Trophoblast cell (in vitro differentiated cells and primary cell): ENCODE measurements around the gene UBA3.

Source experiments
- DNase-seq, 2 donors: peaks; one replicate each; pipeline ENCODE4 v3.0.0-alpha.2; 2016
- H2AFZ ChIP-seq: 2 replicates; pipeline ENCODE4 v1.6.1; 2013; ENCODE audit warnings: low read length, moderate library complexity, mild to moderate bottlenecking; ENCODE audit not compliant: insufficient read depth, poor library complexity
- H2AK5ac ChIP-seq: 2 replicates; pipeline ENCODE4 v1.6.1; 2013; ENCODE audit warnings: mild to moderate bottlenecking, low read length
- H2BK120ac ChIP-seq: 2 replicates; pipeline ENCODE4 v1.6.1; 2013; ENCODE audit warnings: low read length, mild to moderate bottlenecking, moderate library complexity; ENCODE audit not compliant: insufficient read depth, poor library complexity
- H2BK12ac ChIP-seq: 2 replicates; pipeline ENCODE4 v1.6.1; 2013; ENCODE audit warnings: mild to moderate bottlenecking, low read length, moderate library complexity
- H2BK5ac ChIP-seq: 2 replicates; pipeline ENCODE4 v1.6.1; 2013; ENCODE audit warnings: low read length, low read depth, moderate library complexity, mild to moderate bottlenecking; ENCODE audit not compliant: poor library complexity
- H3K14ac ChIP-seq: 2 replicates; pipeline ENCODE4 v1.6.1; 2013; ENCODE audit warnings: mild to moderate bottlenecking, low read length
- H3K18ac ChIP-seq: 2 replicates; pipeline ENCODE4 v1.6.1; 2013; ENCODE audit warnings: mild to moderate bottlenecking, low read length
- H3K23ac ChIP-seq: 2 replicates; pipeline ENCODE4 v1.6.1; 2013; ENCODE audit warnings: low read length
- H3K27ac ChIP-seq: 2 replicates; pipeline ENCODE4 v1.5.1; 2013; ENCODE audit warnings: low read depth, mild to moderate bottlenecking, inconsistent platforms, low read length, moderate library complexity
- H3K27me3 ChIP-seq: 2 replicates; pipeline ENCODE4 v1.6.1; 2013; ENCODE audit warnings: inconsistent platforms, mild to moderate bottlenecking, low read length, moderate library complexity; ENCODE audit not compliant: insufficient read depth
- H3K36me3 ChIP-seq, 2 experiments: 1 replicate in 1 of 2; 2 replicates in 1 of 2; pipeline ENCODE4 v1.6.1; 2013; ENCODE audit warnings: low read length in 2 of 2, mild to moderate bottlenecking in 2 of 2, moderate library complexity in 1 of 2; ENCODE audit not compliant: insufficient read depth in 2 of 2, control insufficient read depth in 1 of 2
- H3K4ac ChIP-seq: 2 replicates; pipeline ENCODE4 v1.6.1; 2013; ENCODE audit warnings: low read depth, mild to moderate bottlenecking, low read length, moderate library complexity
- H3K4me1 ChIP-seq, 2 experiments: 1 replicate in 1 of 2; 2 replicates in 1 of 2; pipeline ENCODE4 v1.6.1; 2013; ENCODE audit warnings: low read length in 2 of 2, mild to moderate bottlenecking in 2 of 2, moderate library complexity in 1 of 2; ENCODE audit not compliant: insufficient read depth in 2 of 2, control insufficient read depth in 1 of 2
- H3K4me2 ChIP-seq: 2 replicates; pipeline ENCODE4 v1.6.1; 2013; ENCODE audit warnings: inconsistent platforms, mild to moderate bottlenecking, low read length, moderate library complexity
- H3K4me3 ChIP-seq: 2 replicates; pipeline ENCODE4 v1.5.1; 2013; ENCODE audit warnings: mild to moderate bottlenecking, low read depth, low read length, inconsistent platforms
- H3K79me1 ChIP-seq: one replicate; pipeline ENCODE4 v1.6.1; 2013; ENCODE audit warnings: low read length
- H3K79me2 ChIP-seq: 2 replicates; pipeline ENCODE4 v1.6.1; 2013; ENCODE audit warnings: low read length, mild to moderate bottlenecking; ENCODE audit not compliant: control insufficient read depth, insufficient read depth, poor library complexity
- H3K9ac ChIP-seq: 2 replicates; pipeline ENCODE4 v1.6.1; 2013; ENCODE audit warnings: mild to moderate bottlenecking, low read length
- H3K9me3 ChIP-seq: 2 replicates; pipeline ENCODE4 v1.6.1; 2013; ENCODE audit warnings: low read depth, mild to moderate bottlenecking, control low read depth, inconsistent platforms, low read length; ENCODE audit not compliant: insufficient read depth
- H4K12ac ChIP-seq: 2 replicates; pipeline ENCODE4 v1.6.1; 2013; ENCODE audit warnings: low read depth, mild to moderate bottlenecking, low read length, moderate library complexity
- H4K8ac ChIP-seq: 2 replicates; pipeline ENCODE4 v1.6.1; 2013; ENCODE audit warnings: low read depth, mild to moderate bottlenecking, low read length, moderate library complexity
- H4K91ac ChIP-seq: one replicate; pipeline ENCODE4 v1.6.1; 2013; ENCODE audit warnings: low read depth, mild to moderate bottlenecking, low read length, moderate library complexity
- WGBS: extraction: QIAGEN DNeasy Blood & Tissue Kit; methylation state at CpG from one replicate; pipeline ENCODE4 v1.1.7; 2013; ENCODE audit warnings: missing lambda C conversion rate; ENCODE audit not compliant: insufficient read length, insufficient coverage; ENCODE audit errors: extremely low coverage; 5-methylcytosine and 5-hydroxymethylcytosine counted together

UBA3 gene

DNA sequence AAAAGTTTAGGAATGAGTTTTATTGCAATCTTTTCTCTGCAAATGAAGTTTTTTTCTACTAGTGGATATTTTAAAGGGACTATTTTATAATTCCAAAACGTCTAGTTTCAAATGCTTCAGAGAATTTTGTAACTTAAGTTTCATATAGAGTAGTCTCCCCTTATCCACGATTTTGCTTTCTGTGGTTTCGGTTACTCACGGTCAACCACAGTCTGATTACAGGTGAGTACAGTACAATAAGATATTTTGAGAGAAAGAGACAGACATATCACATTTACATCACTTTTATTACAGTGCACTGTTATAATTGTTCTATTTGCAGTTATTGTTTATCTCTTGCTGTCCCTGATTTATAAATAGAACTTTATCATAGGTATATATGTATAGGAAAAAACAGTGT is 59.3 kb downstream of the UBA3 start:
- H3K4ac ChIP-seq, result no peak overlapping the region
- no peak overlapping the region for H3K14ac ChIP-seq
- no peaks in the 10 kb centered on the region for H3K79me1 ChIP-seq
- no peaks in the 10 kb centered on the region for H3K9me3 ChIP-seq
- no peak overlapping the region for H2BK5ac ChIP-seq
- no peak overlapping the region for H4K91ac ChIP-seq
- H3K9ac ChIP-seq, result no peak overlapping the region
- no peak overlapping the region for H3K4me2 ChIP-seq
- WGBS, result no CpG with 5 or more reads among the region's 4 CpGs
- H2BK12ac ChIP-seq, result no peak overlapping the region
- H3K36me3 ChIP-seq, result peaks cover 8 to 10% of the 10 kb centered on the region in 2 experiments
- H2BK120ac ChIP-seq, result no peak overlapping the region
- no peak overlapping the region for H4K12ac ChIP-seq
- H3K4me1 ChIP-seq, result no peaks in the 10 kb centered on the region
- H4K8ac ChIP-seq, result no peak overlapping the region
- H3K18ac ChIP-seq, result no peak overlapping the region
- no peak overlapping the region for H3K27ac ChIP-seq
- DNase-seq, result no peak
- no peak overlapping the region for H3K4me3 ChIP-seq
- H3K23ac ChIP-seq, result no peak overlapping the region
- no peaks in the 10 kb centered on the region for H3K27me3 ChIP-seq
- H2AFZ ChIP-seq, result no peak overlapping the region
- H2AK5ac ChIP-seq, result no peak overlapping the region
- H3K79me2 ChIP-seq, result no peaks in the 10 kb centered on the region

DNA sequence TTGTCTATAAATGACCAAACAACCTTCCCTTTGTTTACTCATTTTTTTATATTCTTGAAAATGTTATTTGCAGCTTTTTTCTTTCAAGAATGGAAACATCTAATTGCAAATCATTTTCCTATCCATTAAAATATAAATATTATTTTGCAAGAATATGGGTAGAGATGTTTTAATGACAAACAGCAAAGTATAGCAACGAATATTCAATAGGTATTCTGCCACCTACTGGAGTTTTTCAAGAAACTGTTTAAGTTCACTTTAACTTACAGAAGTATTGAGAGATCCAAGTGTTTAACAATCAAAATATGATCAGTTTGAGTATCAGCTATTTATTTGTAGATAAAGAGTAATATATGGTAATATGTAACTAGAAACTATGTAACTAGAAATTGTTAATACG is 59.7 kb downstream of the UBA3 start:
- no peak for DNase-seq
- H2BK120ac ChIP-seq, result no peak overlapping the region
- no peak overlapping the region for H2AK5ac ChIP-seq
- no peak overlapping the region for H2BK12ac ChIP-seq
- H3K4me1 ChIP-seq, result no peaks in the 10 kb centered on the region
- no peak overlapping the region for H2AFZ ChIP-seq
- H4K12ac ChIP-seq, result no peak overlapping the region
- H3K4ac ChIP-seq, result no peak overlapping the region
- no peaks in the 10 kb centered on the region for H3K9me3 ChIP-seq
- 100% methylated on average over 1 of the region's 2 CpGs for WGBS
- H3K14ac ChIP-seq, result no peak overlapping the region
- no peak overlapping the region for H2BK5ac ChIP-seq
- H3K4me2 ChIP-seq, result no peak overlapping the region
- no peaks in the 10 kb centered on the region for H3K79me1 ChIP-seq
- no peak overlapping the region for H3K18ac ChIP-seq
- H4K8ac ChIP-seq, result no peak overlapping the region
- H3K27me3 ChIP-seq, result no peaks in the 10 kb centered on the region
- peaks cover 8 to 10% of the 10 kb centered on the region in 2 experiments for H3K36me3 ChIP-seq
- no peak overlapping the region for H3K9ac ChIP-seq
- no peak overlapping the region for H4K91ac ChIP-seq
- no peak overlapping the region for H3K27ac ChIP-seq
- H3K4me3 ChIP-seq, result no peak overlapping the region
- no peak overlapping the region for H3K23ac ChIP-seq
- H3K79me2 ChIP-seq, result no peaks in the 10 kb centered on the region

DNA sequence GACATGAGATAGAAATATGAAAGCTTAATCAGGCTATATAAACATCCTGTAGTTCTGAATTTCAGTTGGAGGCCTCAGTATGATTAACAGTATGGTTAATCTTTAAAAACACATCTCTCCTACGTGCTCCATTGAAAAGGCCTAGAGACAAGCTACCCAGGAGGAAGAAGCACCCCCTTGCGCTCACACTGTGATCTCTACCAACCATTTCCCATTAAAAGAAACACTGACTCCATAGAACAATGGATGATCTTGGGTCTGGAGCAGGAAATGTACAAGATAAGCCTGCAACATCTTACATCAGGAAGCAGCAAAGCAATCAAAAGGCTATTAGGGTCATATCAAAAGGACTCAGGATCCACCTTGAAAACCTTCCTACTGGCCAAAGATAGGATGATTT is 63.3 kb downstream of the UBA3 start:
- H3K27me3 ChIP-seq, result no peaks in the 10 kb centered on the region
- no peak overlapping the region for H3K4me3 ChIP-seq
- no CpG with 5 or more reads among the region's 2 CpGs for WGBS

DNA sequence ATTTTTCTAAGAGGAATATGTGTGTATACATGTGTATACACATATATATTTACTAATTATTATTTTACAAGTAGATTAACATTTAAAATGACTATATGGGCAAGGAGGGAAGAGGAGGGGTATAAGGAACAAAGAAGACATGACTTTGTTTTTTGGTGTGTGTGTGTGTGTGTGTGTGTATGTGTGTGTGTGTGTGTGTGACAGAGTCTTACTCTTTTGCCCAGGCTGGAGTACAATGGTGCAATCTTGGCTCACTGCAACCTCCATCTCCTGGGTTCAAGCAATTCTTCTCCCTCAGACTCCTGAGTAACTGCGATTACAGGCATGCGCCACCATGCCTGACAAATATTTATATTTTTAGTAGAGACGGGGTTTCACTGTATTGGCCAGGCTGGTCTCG is 64.1 kb downstream of the UBA3 start:
- Histone ChIP-seq H3K4me1 (peaks cover 6 to 8% of the 10 kb centered on the region in 2 experiments), H3K4ac (no peak overlapping the region), H3K79me2 (peaks cover 10% of the 10 kb centered on the region), H2AFZ (no peak overlapping the region), H3K9me3 (no peaks in the 10 kb centered on the region), H4K91ac (no peak overlapping the region), H2BK12ac (no peak overlapping the region), H2BK120ac (no peak overlapping the region), H3K36me3 (peaks cover 2 to 8% of the 10 kb centered on the region in 2 experiments), H3K18ac (no peak overlapping the region), H3K27ac (no peak overlapping the region), H3K27me3 (no peaks in the 10 kb centered on the region), H2BK5ac (no peak overlapping the region), H2AK5ac (no peak overlapping the region), H4K8ac (no peak overlapping the region), H3K4me2 (no peak overlapping the region), H3K14ac (no peak overlapping the region), H3K79me1 (peaks cover 13% of the 10 kb centered on the region), H4K12ac (no peak overlapping the region), H3K9ac (no peak overlapping the region), H3K4me3 (no peak overlapping the region), H3K23ac (no peak overlapping the region)
- no peak for DNase-seq
- no CpG with 5 or more reads among the region's 4 CpGs for WGBS

More for the DNA sequence above, 63.3 kb downstream of the UBA3 start:
- Histone ChIP-seq H2BK120ac (no peak overlapping the region), H3K36me3 (peaks cover 3 to 10% of the 10 kb centered on the region in 2 experiments), H3K79me2 (peaks cover 10% of the 10 kb centered on the region), H2AK5ac (no peak overlapping the region), H3K4me2 (no peak overlapping the region), H3K18ac (no peak overlapping the region), H3K14ac (no peak overlapping the region), H3K4me1 (peaks cover 6 to 8% of the 10 kb centered on the region in 2 experiments), H4K8ac (no peak overlapping the region), H3K79me1 (peaks cover 13% of the 10 kb centered on the region), H4K91ac (no peak overlapping the region), H3K9ac (no peak overlapping the region), H2BK5ac (no peak overlapping the region), H3K23ac (no peak overlapping the region), H2AFZ (no peak overlapping the region), H3K9me3 (no peaks in the 10 kb centered on the region), H4K12ac (no peak overlapping the region), H2BK12ac (no peak overlapping the region), H3K27ac (no peak overlapping the region), H3K4ac (no peak overlapping the region)
- DNase-seq, result no peak
